Parathyroid adenoma (tissue), 2 donors: ENCODE results near the gene RAB22A.

ENCODE experiments used
- H2AFZ ChIP-seq: fragments of 300-600 bp; sonication (generic); one replicate; pipeline ENCODE4 v1.7.0; 2017; ENCODE audit warnings: antibody characterized with exemption, mild to moderate bottlenecking
- H3K27ac ChIP-seq: fragments of 300-600 bp; sonication (generic); one replicate; pipeline ENCODE4 v1.7.0; 2017
- H3K27me3 ChIP-seq: fragments of 300-600 bp; sonication (generic); one replicate; pipeline ENCODE4 v1.7.0; 2017; ENCODE audit warnings: low read length; ENCODE audit not compliant: control insufficient read depth, insufficient read depth
- H3K36me3 ChIP-seq: fragments of 300-600 bp; sonication (generic); one replicate; pipeline ENCODE4 v1.7.0; 2017; ENCODE audit warnings: low read length; ENCODE audit not compliant: control insufficient read depth, insufficient read depth
- H3K4me1 ChIP-seq: fragments of 300-600 bp; sonication (generic); one replicate; pipeline ENCODE4 v1.7.0; 2017; ENCODE audit warnings: control low read depth
- H3K4me2 ChIP-seq: fragments of 300-600 bp; sonication (generic); one replicate; pipeline ENCODE4 v1.7.0; 2017; ENCODE audit warnings: low read length
- H3K4me3 ChIP-seq: fragments of 300-600 bp; sonication (generic); one replicate; pipeline ENCODE4 v1.7.0; 2017; ENCODE audit warnings: low read depth, low read length
- H3K79me2 ChIP-seq: fragments of 300-600 bp; sonication (generic); one replicate; pipeline ENCODE4 v1.7.0; 2017; ENCODE audit warnings: control low read depth
- H3K9ac ChIP-seq: fragments of 300-600 bp; sonication (generic); one replicate; pipeline ENCODE4 v1.7.0; 2017; ENCODE audit warnings: mild to moderate bottlenecking
- H3K9me3 ChIP-seq: fragments of 300-600 bp; sonication (generic); one replicate; pipeline ENCODE4 v1.7.0; 2017; ENCODE audit warnings: low read length; ENCODE audit not compliant: control insufficient read depth
- CTCF ChIP-seq: fragments of 300-600 bp; sonication (generic); IDR thresholded peaks from one replicate; pipeline ENCODE4 v1.7.0; 2017; ENCODE audit warnings: antibody characterized with exemption, mild to moderate bottlenecking
- donor health status: primary hyperparathyroidism.

The RAB22A gene

GRCh38 chr20:58297394-58297793 is 12.1 kb upstream of the RAB22A start:
- Histone ChIP-seq H3K4me3 (no peak overlapping the region), H2AFZ (no peak overlapping the region), H3K9ac (no peak overlapping the region), H3K4me2 (no peak overlapping the region), H3K79me2 (peaks cover 5% of the 10 kb centered on the region), H3K9me3 (no peaks in the 10 kb centered on the region), H3K27me3 (no peaks in the 10 kb centered on the region), H3K36me3 (no peaks in the 10 kb centered on the region), H3K4me1 (peaks cover 4% of the 10 kb centered on the region), H3K27ac (no peak overlapping the region)
- no peak for TF ChIP-seq CTCF

- Histone ChIP-seq H3K36me3 (no peaks in the 10 kb centered on the region), H3K4me1 (peaks cover 4% of the 10 kb centered on the region), H3K79me2 (no peaks in the 10 kb centered on the region), H3K9me3 (no peaks in the 10 kb centered on the region), H3K27ac (no peak overlapping the region), H3K4me3 (no peak overlapping the region), H3K9ac (no peak overlapping the region), H3K27me3 (no peaks in the 10 kb centered on the region), H3K4me2 (no peak overlapping the region), H2AFZ (no peak overlapping the region)
- no peak for TF ChIP-seq CTCF
Measured at GRCh38 chr20:58300321-58300720, 9.2 kb upstream of the RAB22A start.

DNA sequence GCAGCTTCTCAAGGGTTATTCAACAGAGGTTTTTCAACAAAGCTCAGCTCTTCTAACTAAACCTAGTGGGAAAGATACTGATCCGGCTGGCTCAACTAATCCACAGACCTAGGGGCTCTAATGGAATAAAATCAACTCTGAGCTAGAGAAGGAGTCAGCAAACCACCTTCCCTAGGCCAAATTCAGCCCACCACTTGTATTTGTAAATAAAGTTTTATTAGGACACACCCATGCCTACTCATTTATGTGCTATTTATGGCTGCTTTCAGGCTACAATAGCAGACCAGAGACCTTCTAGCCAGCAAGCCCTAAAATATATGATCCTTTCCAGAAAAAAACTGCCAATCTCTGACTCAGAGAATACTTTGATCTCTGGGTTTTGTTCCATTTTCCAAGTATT is 6.0 kb upstream of the RAB22A start:
- Histone ChIP-seq H3K79me2 (no peaks in the 10 kb centered on the region), H3K9ac (no peak overlapping the region), H3K36me3 (no peaks in the 10 kb centered on the region), H3K27me3 (no peaks in the 10 kb centered on the region), H3K4me2 (no peak overlapping the region), H3K4me1 (no peaks in the 10 kb centered on the region), H2AFZ (no peak overlapping the region), H3K27ac (no peak overlapping the region), H3K4me3 (no peak overlapping the region), H3K9me3 (no peaks in the 10 kb centered on the region)
- no peak for TF ChIP-seq CTCF

GRCh38 chr20:58305061-58305460 is 4.5 kb upstream of the RAB22A start:
- no peak overlapping the region for H3K4me3 ChIP-seq
- H3K4me2 ChIP-seq = no peak overlapping the region
- no peak overlapping the region for H3K27ac ChIP-seq
- TF ChIP-seq CTCF = no peak
- peaks cover under 1% of the 10 kb centered on the region for H3K79me2 ChIP-seq
- no peaks in the 10 kb centered on the region for H3K4me1 ChIP-seq
- no peak overlapping the region for H3K9ac ChIP-seq
- H2AFZ ChIP-seq = no peak overlapping the region
- no peaks in the 10 kb centered on the region for H3K36me3 ChIP-seq
- H3K27me3 ChIP-seq = no peaks in the 10 kb centered on the region
- H3K9me3 ChIP-seq = no peaks in the 10 kb centered on the region

GRCh38 chr20:58306421-58307261 is 2.9 kb upstream of the RAB22A start:
- no peaks in the 10 kb centered on the region for H3K9me3 ChIP-seq
- no peak overlapping the region for H2AFZ ChIP-seq
- H3K27me3 ChIP-seq = no peaks in the 10 kb centered on the region
- no peak for TF ChIP-seq CTCF
- H3K4me3 ChIP-seq = no peak overlapping the region
- no peak overlapping the region for H3K4me2 ChIP-seq
- H3K4me1 ChIP-seq = no peaks in the 10 kb centered on the region
- peaks cover 3% of the 10 kb centered on the region for H3K79me2 ChIP-seq
- H3K36me3 ChIP-seq = no peaks in the 10 kb centered on the region
- no peak overlapping the region for H3K27ac ChIP-seq
- no peak overlapping the region for H3K9ac ChIP-seq
